Liver (tissue), 9 donors: ENCODE measurements around the gene MALRD1. TPM values are rescaled to one million over a fixed set of nuclear protein-coding genes. Genes with fewer than 3 reads are reported as not detected.

Experiments
- DNase-seq: peaks from one replicate; pipeline ENCODE4 v3.0.0-alpha.2; 2017; ENCODE audit warnings: low spot score
- H3K27ac ChIP-seq, 2 donors: one replicate each; pipeline ENCODE4 v1.7.0; 2013; ENCODE audit warnings: inconsistent platforms in 2 of 2, low read length in 2 of 2, control low read depth in 1 of 2, low read depth in 1 of 2, mild to moderate bottlenecking in 1 of 2
- H3K27me3 ChIP-seq, 4 donors: one replicate each; pipeline versions ENCODE4 v1.6.1 to v1.7.0; 2013; ENCODE audit warnings: low read length in 3 of 4, inconsistent platforms in 1 of 4, mild to moderate bottlenecking in 1 of 4, moderate library complexity in 1 of 4; ENCODE audit not compliant: control insufficient read depth in 4 of 4, insufficient read depth in 4 of 4
- H3K36me3 ChIP-seq, 4 donors: one replicate each; pipeline versions ENCODE4 v1.6.1 to v1.7.0; 2013; ENCODE audit warnings: low read length in 3 of 4, mild to moderate bottlenecking in 3 of 4, low read depth in 1 of 4, moderate library complexity in 1 of 4; ENCODE audit not compliant: control insufficient read depth in 4 of 4, insufficient read depth in 3 of 4
- H3K4me1 ChIP-seq, 4 donors: one replicate each; pipeline versions ENCODE4 v1.6.1 to v1.7.0; 2013; ENCODE audit warnings: low read length in 3 of 4, mild to moderate bottlenecking in 3 of 4, moderate library complexity in 1 of 4; ENCODE audit not compliant: control insufficient read depth in 4 of 4, insufficient read depth in 4 of 4
- H3K4me3 ChIP-seq, 3 donors: one replicate each; pipeline versions ENCODE4 v1.6.1 to v1.7.0; 2013; ENCODE audit warnings: low read length in 3 of 3, control low read depth in 1 of 3, low read depth in 1 of 3, mild to moderate bottlenecking in 1 of 3
- H3K9ac ChIP-seq, 2 donors: one replicate each; pipeline ENCODE4 v1.7.0; 2013; ENCODE audit warnings: low read length in 2 of 2, mild to moderate bottlenecking in 2 of 2, moderate library complexity in 2 of 2, control low read depth in 1 of 2, low read depth in 1 of 2
- H3K9me3 ChIP-seq, 4 donors: one replicate each; pipeline versions ENCODE4 v1.6.1 to v1.7.0; 2013; ENCODE audit warnings: low read length in 3 of 4; ENCODE audit not compliant: control insufficient read depth in 4 of 4
- EGR1 ChIP-seq, 2 donors: IDR thresholded peaks; 2 replicates each; pipeline ENCODE4 v1.6.1; 2016 to 2018; ENCODE audit warnings: antibody characterized with exemption in 2 of 2, low read depth in 2 of 2
- FOXA1 ChIP-seq: IDR thresholded peaks from 2 replicates; pipeline ENCODE4 v1.6.1; 2016; ENCODE audit warnings: antibody characterized with exemption
- FOXA2 ChIP-seq: IDR thresholded peaks from 2 replicates; pipeline ENCODE4 v1.6.1; 2016; ENCODE audit warnings: antibody characterized with exemption
- GABPA ChIP-seq, 2 donors: IDR thresholded peaks in 1 of 2; conservative IDR thresholded peaks in 1 of 2; 2 replicates each; pipeline ENCODE4 v1.6.1; 2016; ENCODE audit warnings: antibody characterized with exemption in 2 of 2, mild to moderate bottlenecking in 1 of 2, moderate library complexity in 1 of 2
- HNF4A ChIP-seq, 2 donors: conservative IDR thresholded peaks; 2 replicates each; pipeline ENCODE4 v1.6.1; 2016; ENCODE audit warnings: antibody characterized with exemption in 2 of 2, mild to moderate bottlenecking in 2 of 2
- HNF4G ChIP-seq: IDR thresholded peaks from 2 replicates; pipeline ENCODE4 v1.6.1; 2016; ENCODE audit warnings: antibody characterized with exemption
- JUND ChIP-seq, 2 donors: IDR thresholded peaks; 2 replicates each; pipeline ENCODE4 v1.6.1; 2016; ENCODE audit warnings: antibody characterized with exemption in 2 of 2
- NR2F2 ChIP-seq: IDR thresholded peaks from 2 replicates; pipeline ENCODE4 v1.6.1; 2016; ENCODE audit warnings: antibody characterized with exemption
- RAD21 ChIP-seq, 2 donors: IDR thresholded peaks; 2 replicates each; pipeline ENCODE4 v1.6.1; 2016; ENCODE audit warnings: antibody characterized with exemption in 2 of 2, mild to moderate bottlenecking in 2 of 2
- REST ChIP-seq: IDR thresholded peaks from 2 replicates; pipeline ENCODE4 v1.6.1; 2016; ENCODE audit warnings: antibody characterized with exemption, mild to moderate bottlenecking
- SP1 ChIP-seq: IDR thresholded peaks from 2 replicates; pipeline ENCODE4 v1.6.1; 2018; ENCODE audit warnings: antibody characterized with exemption, mild to moderate bottlenecking
- TAF1 ChIP-seq: conservative IDR thresholded peaks from 2 replicates; pipeline ENCODE4 v1.6.1; 2016; ENCODE audit warnings: antibody characterized with exemption, mild to moderate bottlenecking
- YY1 ChIP-seq: IDR thresholded peaks from 2 replicates; pipeline ENCODE4 v1.6.1; 2016; ENCODE audit warnings: antibody characterized with exemption, mild to moderate bottlenecking
- WGBS: extraction: QIAGEN DNeasy Blood & Tissue Kit; methylation state at CpG from one replicate; pipeline ENCODE4 v1.1.7; 2013; 5-methylcytosine and 5-hydroxymethylcytosine counted together
- polyA plus RNA-seq, 2 donors: library from polyadenylated mRNA; stranded (reverse) in 1 of 2; unstranded in 1 of 2; fragments of 200-250 nt in 1 of 2; fragments of >200 nt in 1 of 2; fragmentation: Nextera tagmentation in 1 of 2; extraction: Ambion mirVana in 1 of 2; gene quantifications; one replicate each; pipeline versions ENCODE4 v1.2.1 to v1.2.3, GENCODE V29; 2013 to 2015
- total RNA-seq, 2 donors: library from RNA; depleted of rRNA; stranded (reverse); fragments of >200 nt; gene quantifications; one replicate each; pipeline ENCODE4 v1.2.3, GENCODE V29; 2014
- TF ChIP-seq, protein P1 (sequence below): IDR thresholded peaks from 2 replicates; pipeline ENCODE4 v1.6.1; 2016; ENCODE audit warnings: antibody characterized with exemption
- TF ChIP-seq, protein P2 (sequence below): fragments of 150-350 bp; IDR thresholded peaks from 2 replicates; pipeline ENCODE4 v1.5.1; 2017; ENCODE audit warnings: improper control_type of control experiment, low read depth, low read length; ENCODE audit not compliant: missing input control
- donor health status: healthy.
- donor health status: healthy.
- donor health status: healthy.
- donor health status: healthy.
- donor health status: healthy.

MALRD1 gene
- total and polyA plus RNA-seq, 4 donors = 0.37 to 0.59 TPM; not detected in 2

- 70% methylated on average over 3 of the region's 3 CpGs for WGBS
- Histone ChIP-seq H3K36me3 (no peaks in the 10 kb centered on the region), H3K4me1 (no peaks in the 10 kb centered on the region), H3K9me3 (no peaks in the 10 kb centered on the region), H3K9ac (no peak overlapping the region), H3K27me3 (peaks cover 0 to 3% (median 0%) of the 10 kb centered on the region in 4 donors), H3K27ac (no peak overlapping the region), H3K4me3 (no peak overlapping the region)
- TF ChIP-seq HNF4G = no peak
- TF ChIP-seq FOXA2 = no peak
- no peak for TF ChIP-seq REST
- no peak for TF ChIP-seq GABPA (IDR thresholded peaks at IDR 0.05 in 1 of 2, conservative IDR thresholded peaks at IDR 0.05 in 1 of 2)
- no peak for TF ChIP-seq SP1
- no peak for TF ChIP-seq RAD21 (IDR thresholded peaks at IDR 0.05)
- TF ChIP-seq FOXA1 = no peak
- TF ChIP-seq TAF1 = no peak
- no peak for TF ChIP-seq HNF4A (conservative IDR thresholded peaks at IDR 0.05)
- TF ChIP-seq, protein P1, sequence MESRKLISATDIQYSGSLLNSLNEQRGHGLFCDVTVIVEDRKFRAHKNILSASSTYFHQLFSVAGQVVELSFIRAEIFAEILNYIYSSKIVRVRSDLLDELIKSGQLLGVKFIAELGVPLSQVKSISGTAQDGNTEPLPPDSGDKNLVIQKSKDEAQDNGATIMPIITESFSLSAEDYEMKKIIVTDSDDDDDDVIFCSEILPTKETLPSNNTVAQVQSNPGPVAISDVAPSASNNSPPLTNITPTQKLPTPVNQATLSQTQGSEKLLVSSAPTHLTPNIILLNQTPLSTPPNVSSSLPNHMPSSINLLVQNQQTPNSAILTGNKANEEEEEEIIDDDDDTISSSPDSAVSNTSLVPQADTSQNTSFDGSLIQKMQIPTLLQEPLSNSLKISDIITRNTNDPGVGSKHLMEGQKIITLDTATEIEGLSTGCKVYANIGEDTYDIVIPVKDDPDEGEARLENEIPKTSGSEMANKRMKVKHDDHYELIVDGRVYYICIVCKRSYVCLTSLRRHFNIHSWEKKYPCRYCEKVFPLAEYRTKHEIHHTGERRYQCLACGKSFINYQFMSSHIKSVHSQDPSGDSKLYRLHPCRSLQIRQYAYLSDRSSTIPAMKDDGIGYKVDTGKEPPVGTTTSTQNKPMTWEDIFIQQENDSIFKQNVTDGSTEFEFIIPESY = no peak
- TF ChIP-seq NR2F2 = no peak
- no peak for TF ChIP-seq EGR1 (IDR thresholded peaks at IDR 0.05; ENCODE audit: low read depth in 2 of 2)
- TF ChIP-seq, protein P2, sequence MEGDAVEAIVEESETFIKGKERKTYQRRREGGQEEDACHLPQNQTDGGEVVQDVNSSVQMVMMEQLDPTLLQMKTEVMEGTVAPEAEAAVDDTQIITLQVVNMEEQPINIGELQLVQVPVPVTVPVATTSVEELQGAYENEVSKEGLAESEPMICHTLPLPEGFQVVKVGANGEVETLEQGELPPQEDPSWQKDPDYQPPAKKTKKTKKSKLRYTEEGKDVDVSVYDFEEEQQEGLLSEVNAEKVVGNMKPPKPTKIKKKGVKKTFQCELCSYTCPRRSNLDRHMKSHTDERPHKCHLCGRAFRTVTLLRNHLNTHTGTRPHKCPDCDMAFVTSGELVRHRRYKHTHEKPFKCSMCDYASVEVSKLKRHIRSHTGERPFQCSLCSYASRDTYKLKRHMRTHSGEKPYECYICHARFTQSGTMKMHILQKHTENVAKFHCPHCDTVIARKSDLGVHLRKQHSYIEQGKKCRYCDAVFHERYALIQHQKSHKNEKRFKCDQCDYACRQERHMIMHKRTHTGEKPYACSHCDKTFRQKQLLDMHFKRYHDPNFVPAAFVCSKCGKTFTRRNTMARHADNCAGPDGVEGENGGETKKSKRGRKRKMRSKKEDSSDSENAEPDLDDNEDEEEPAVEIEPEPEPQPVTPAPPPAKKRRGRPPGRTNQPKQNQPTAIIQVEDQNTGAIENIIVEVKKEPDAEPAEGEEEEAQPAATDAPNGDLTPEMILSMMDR = no peak
- TF ChIP-seq JUND (IDR thresholded peaks at IDR 0.05) = no peak
- no peak for TF ChIP-seq YY1
- no peak for DNase-seq
Observed at GRCh38 chr10:19209319-19209718, 160.7 kb downstream of the MALRD1 start.

GRCh38 chr10:19212590-19212989 lies 164.0 kb downstream of the MALRD1 start:
- H3K4me1 ChIP-seq = no peaks in the 10 kb centered on the region
- H3K36me3 ChIP-seq = no peaks in the 10 kb centered on the region
- no peak overlapping the region for H3K9ac ChIP-seq
- no peaks in the 10 kb centered on the region for H3K27me3 ChIP-seq
- H3K27ac ChIP-seq = no peak overlapping the region
- H3K9me3 ChIP-seq = no peaks in the 10 kb centered on the region
- DNase-seq = no peak
- H3K4me3 ChIP-seq = no peak overlapping the region
- WGBS = 51% methylated on average over 5 of the region's 5 CpGs
- TF ChIP-seq, protein P2 = no peak
- TF ChIP-seq EGR1 (IDR thresholded peaks at IDR 0.05; ENCODE audit: low read depth in 2 of 2) = no peak
